Measurements from ENCODE around the gene TXNL4A. TPM values are rescaled to one million over a fixed set of nuclear protein-coding genes. Genes with fewer than 3 reads are reported as not detected.
A peak's percentile ranks its signal among the peaks of the same experiment; 100 is the strongest.

Gene TXNL4A
- total and polyA plus RNA-seq, 7 experiments from 2014 or later, result 56.9 to 205 (median 72.6) TPM

DNA sequence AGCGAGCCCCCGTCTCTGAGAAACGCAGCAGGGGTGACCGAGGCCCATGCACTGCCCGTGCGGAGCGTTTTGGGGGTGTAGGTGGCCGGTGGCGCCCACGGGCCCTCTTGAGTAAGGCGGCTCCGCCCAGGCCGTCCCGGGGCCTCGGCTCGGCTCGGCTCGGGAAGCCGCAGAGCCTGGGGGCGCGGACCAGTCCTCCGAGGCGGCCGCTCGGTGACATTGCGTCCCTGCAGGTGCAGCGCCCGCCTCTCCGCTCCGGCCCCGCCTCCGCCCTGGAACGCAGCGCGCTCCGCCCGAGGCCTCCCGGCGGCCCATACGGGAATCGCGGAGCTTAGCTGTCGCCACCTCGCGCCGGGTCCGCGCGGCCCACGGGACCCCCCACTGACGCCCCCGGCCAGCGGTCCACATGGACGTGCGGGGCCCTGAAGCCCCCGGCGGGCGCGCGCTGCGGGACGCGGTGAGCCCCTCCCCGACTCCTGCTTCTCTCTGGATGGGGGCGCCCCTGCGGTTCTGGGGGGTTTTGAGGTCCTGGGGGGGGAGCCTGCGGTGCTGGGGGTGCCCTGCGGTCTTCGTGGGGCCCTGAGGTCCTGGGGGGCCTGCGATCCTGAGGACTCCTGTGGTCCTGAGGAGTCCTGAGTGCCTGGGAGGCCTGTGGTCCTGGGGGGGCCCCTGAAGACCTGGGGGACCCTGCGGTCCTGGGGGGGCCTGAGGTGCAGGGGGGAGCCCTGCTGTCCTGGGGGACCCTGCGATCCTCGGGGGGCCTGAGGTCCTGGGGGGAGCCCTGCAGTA is 23.8 kb downstream of the TXNL4A start, which contains the start of gene HSBP1L1:
TSS of gene HSBP1L1 (plus strand) at position 314 of the 789 bp plus-strand sequence. CDS start at position 407, 93 bp downstream.
- H3K9me3 Mint-ChIP-seq, result no peaks in the 10 kb centered on the region
- POLR2A ChIA-PET, result interaction anchor here (0.9 to 3.6 kb wide), 4 partner anchors 11 to 24 kb away, joined by 3 to 19 read pairs (median 6); partner anchors contain the start of genes SLC66A2 and TXNL4A
- H3K4me3 Mint-ChIP-seq, result peak within 1 kb of the TSS; percentile 81 to 93 (median 90)
- CTCF ChIA-PET, result no interaction called here
- H3K4me1 Mint-ChIP-seq, result peaks cover 9 to 47% (median 20%) of the 10 kb centered on the region in 7 donors
- intact Hi-C loops (cut with micrococcal nuclease), result loop anchor here (1.0 to 10.0 kb wide), 7 partner anchors 13 to 572 kb away; partner anchors contain the start of genes SLC66A2 (in 2 of the 2), TXNL4A (in 2 of the 2), CTDP1 (in 1 of the 2) and KCNG2 (in 1 of the 2)
- H3K27me3 Mint-ChIP-seq, result no peaks in the 10 kb centered on the region
- Histone ChIP-seq H3K9me3 (ENCODE audit: control insufficient read depth in 2 of 3, low read length in 3 of 3) (no peaks in the 10 kb centered on the region), H3K4me3 (ENCODE audit: low read length) (peak within 1 kb of the TSS; percentile 22), H3K27ac (ENCODE audit: low read depth, low read length) (peak within 1 kb of the TSS; percentile 89), H3K36me3 (ENCODE audit: control insufficient read depth in 2 of 3, insufficient read depth in 3 of 3, low read length in 3 of 3) (peaks cover 0 to 8% (median 5%) of the 10 kb centered on the region in 3 experiments), H3K4me1 (ENCODE audit: control insufficient read depth in 2 of 2, insufficient read depth in 2 of 2, low read length in 2 of 2) (peaks cover 14 to 19% of the 10 kb centered on the region in 2 donors), H3K27me3 (ENCODE audit: control insufficient read depth in 2 of 2, insufficient read depth in 2 of 2, low read length in 2 of 2) (no peaks in the 10 kb centered on the region)
- peak; percentile 60 to 75 (median 69) for DNase-seq
- peak; percentile 89 for ATAC-seq
- peaks cover 0 to 7% (median 3%) of the 10 kb centered on the region in 5 donors for H3K36me3 Mint-ChIP-seq
- H3K27ac Mint-ChIP-seq, result peak within 1 kb of the TSS; percentile 88 to 96 (median 94)

DNA sequence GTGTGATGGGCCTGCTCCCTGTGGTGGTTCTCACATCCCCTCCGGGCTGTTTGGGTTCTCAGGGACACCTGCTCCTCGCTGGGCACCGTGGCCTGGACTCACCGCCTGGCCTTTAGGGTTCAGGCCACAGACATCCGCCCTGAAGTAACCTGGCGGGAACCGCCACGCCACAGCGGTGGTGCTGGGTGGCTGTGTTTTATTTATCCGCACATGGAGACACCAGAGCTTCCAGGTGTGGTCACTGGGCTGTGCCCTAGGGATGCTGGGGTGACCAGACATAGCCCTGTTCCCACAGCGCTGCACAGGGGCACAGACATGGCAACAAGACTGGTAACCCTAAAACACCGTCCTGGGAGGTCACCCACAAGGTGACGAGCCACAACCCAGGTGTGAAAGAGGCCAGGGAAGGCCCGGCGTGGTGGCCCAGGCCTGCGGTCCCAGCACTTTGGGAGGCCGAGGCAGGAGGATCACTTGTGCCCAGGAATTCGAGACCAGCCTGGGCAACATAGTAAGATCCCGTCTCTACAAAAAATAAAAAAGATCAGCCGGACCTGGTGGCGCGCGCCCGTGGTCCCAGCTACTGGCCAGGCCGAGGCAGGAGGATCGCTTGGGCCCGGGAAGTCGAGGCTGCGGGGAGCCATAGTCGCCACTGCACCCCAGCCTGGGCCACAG is 24.6 kb downstream of the TXNL4A start:
- H3K36me3 Mint-ChIP-seq, result peaks cover 0 to 7% (median 3%) of the 10 kb centered on the region in 5 donors
- H3K4me1 Mint-ChIP-seq, result peaks cover 9 to 46% (median 20%) of the 10 kb centered on the region in 7 donors
- intact Hi-C loops (cut with micrococcal nuclease), result loop anchor here (1.0 to 10.0 kb wide), 6 partner anchors 12 to 571 kb away; partner anchors contain the start of genes SLC66A2 (in 2 of the 2), TXNL4A (in 2 of the 2), CTDP1 (in 1 of the 2) and KCNG2 (in 1 of the 2)
- POLR2A ChIA-PET, result interaction anchor here (0.9 to 3.6 kb wide), 3 partner anchors 11 to 24 kb away, joined by 3 to 19 read pairs (median 8); partner anchors contain the start of genes SLC66A2 and TXNL4A
- peaks cover 14 to 19% of the 10 kb centered on the region in 2 donors for H3K4me1 ChIP-seq (ENCODE audit: control insufficient read depth in 2 of 2, insufficient read depth in 2 of 2, low read length in 2 of 2)
- DNase-seq, result no peak
- H3K4me3 Mint-ChIP-seq, result peak overlapping the region; percentile 46 to 92 (median 69)
- CTCF ChIA-PET, result no interaction called here
- H3K27ac ChIP-seq (ENCODE audit: low read depth, low read length), result peak overlapping the region; percentile 89
- no peaks in the 10 kb centered on the region for H3K9me3 ChIP-seq (ENCODE audit: control insufficient read depth in 2 of 3, low read length in 3 of 3)
- H3K9me3 Mint-ChIP-seq, result no peaks in the 10 kb centered on the region
- no peak for ATAC-seq
- peaks cover 0 to 8% (median 5%) of the 10 kb centered on the region in 3 experiments for H3K36me3 ChIP-seq (ENCODE audit: control insufficient read depth in 2 of 3, insufficient read depth in 3 of 3, low read length in 3 of 3)
- peak overlapping the region; percentile 22 for H3K4me3 ChIP-seq (ENCODE audit: low read length)
- H3K27ac Mint-ChIP-seq, result peak overlapping the region in 7 of 9 donors; percentile 36 to 81 (median 67)
- no peaks in the 10 kb centered on the region for H3K27me3 Mint-ChIP-seq
- H3K27me3 ChIP-seq (ENCODE audit: control insufficient read depth in 2 of 2, insufficient read depth in 2 of 2, low read length in 2 of 2), result no peaks in the 10 kb centered on the region

DNA sequence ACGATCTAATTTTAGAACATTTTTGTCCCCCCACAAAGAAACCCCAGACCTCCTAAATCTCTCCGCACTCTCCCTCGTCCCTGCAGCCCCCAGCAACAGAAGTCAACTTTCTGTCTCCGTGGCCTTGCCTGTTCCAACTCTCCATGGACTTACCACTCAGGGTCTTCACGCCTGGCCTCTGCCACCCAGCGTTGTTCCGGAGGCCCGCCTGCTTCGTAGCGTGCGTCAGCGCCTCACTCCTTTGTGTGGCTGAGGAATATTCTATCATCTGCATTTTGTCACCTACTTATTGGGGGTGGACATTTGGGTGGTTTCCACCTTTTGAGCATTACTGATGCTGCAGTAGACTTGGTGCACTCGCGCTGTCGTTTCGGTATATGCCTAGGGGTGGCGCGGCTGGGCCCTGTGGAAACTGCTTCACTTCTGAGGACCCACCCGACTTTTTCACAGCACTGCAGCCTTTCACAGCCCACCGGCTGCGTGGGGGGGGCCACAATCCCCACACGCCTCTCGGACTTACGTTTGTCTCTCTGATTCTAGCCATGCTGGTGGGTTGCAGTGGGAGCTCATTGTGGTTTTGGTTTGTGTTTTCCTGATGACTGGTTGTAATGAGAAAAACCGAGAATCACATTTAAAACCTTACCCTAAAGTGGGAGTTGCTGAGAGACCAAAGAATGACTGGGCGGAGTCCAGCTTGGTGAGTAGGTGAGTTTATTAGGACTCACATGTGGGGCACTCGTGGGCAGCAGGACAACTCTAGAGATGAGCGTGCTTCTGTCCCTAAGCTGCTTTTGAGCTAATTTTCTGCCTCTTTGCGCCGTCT is 25.3 kb downstream of the TXNL4A start:
- Mint-ChIP-seq H3K4me1 (peaks cover 9 to 46% (median 20%) of the 10 kb centered on the region in 7 donors), H3K9me3 (no peaks in the 10 kb centered on the region), H3K36me3 (peaks cover 0 to 7% (median 3%) of the 10 kb centered on the region in 5 donors), H3K27me3 (no peaks in the 10 kb centered on the region), H3K4me3 (peak overlapping the region; percentile 28 to 89 (median 68)), H3K27ac (peak overlapping the region in 8 of 9 donors; percentile 9 to 85 (median 67))
- ATAC-seq, result peak; percentile 44
- no peak overlapping the region for H3K4me3 ChIP-seq (ENCODE audit: low read length)
- no peak overlapping the region for H3K27ac ChIP-seq (ENCODE audit: low read depth, low read length)
- POLR2A ChIA-PET, result interaction anchor here (1.0 kb wide), 1 partner anchor 11 kb away, joined by 8 read pairs; the partner anchor contains the start of gene SLC66A2
- DNase-seq, result no peak
- peaks cover 0 to 8% (median 4%) of the 10 kb centered on the region in 3 experiments for H3K36me3 ChIP-seq (ENCODE audit: control insufficient read depth in 2 of 3, insufficient read depth in 3 of 3, low read length in 3 of 3)
- H3K9me3 ChIP-seq (ENCODE audit: control insufficient read depth in 2 of 3, low read length in 3 of 3), result no peaks in the 10 kb centered on the region
- H3K4me1 ChIP-seq (ENCODE audit: control insufficient read depth in 2 of 2, insufficient read depth in 2 of 2, low read length in 2 of 2), result peaks cover 14 to 19% of the 10 kb centered on the region in 2 donors
- intact Hi-C loops (cut with micrococcal nuclease), result loop anchor here (5.0 to 10.0 kb wide), 2 partner anchors 168 to 571 kb away; partner anchors contain the start of gene KCNG2 (in 1 of the 2)
- CTCF ChIA-PET, result no interaction called here
- H3K27me3 ChIP-seq (ENCODE audit: control insufficient read depth in 2 of 2, insufficient read depth in 2 of 2, low read length in 2 of 2), result no peaks in the 10 kb centered on the region

DNA sequence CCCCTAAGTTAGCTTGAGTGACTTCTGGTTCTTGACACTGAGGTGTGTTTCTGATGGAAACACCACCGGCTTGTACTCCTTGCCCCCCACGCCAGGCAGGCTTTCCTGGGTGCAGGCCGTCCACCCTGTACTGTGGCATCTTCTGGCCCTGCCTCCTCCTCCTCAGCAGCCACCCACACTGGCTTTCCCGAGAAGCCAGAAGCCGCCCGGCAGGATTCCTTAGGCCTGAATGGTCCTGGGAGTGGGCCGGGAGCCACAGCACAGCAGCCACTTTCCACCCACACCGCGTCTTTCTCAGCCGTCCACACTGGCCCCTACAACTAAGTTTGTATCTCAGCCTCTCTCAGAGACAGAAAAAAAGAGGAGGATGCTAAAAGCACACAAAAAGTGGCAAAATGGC is 26.1 kb downstream of the TXNL4A start:
- CTCF ChIA-PET, result interaction anchor here (0.8 kb wide), 1 partner anchor 13 kb away, joined by 3 read pairs; no protein-coding TSS in a partner anchor

GRCh38 chr18:79961527-79962291 is 26.7 kb downstream of the TXNL4A start:
- H3K27me3 Mint-ChIP-seq, result no peaks in the 10 kb centered on the region
- ChIA-PET POLR2A (interaction anchor here (1.3 to 1.6 kb wide), 3 partner anchors 11 to 283 kb away, joined by 3 to 4 read pairs (median 4); partner anchors contain the start of gene SLC66A2), CTCF (interaction anchor here (0.8 kb wide), 1 partner anchor 12 kb away, joined by 3 read pairs; no protein-coding TSS in a partner anchor)
- H3K36me3 Mint-ChIP-seq, result no peaks in the 10 kb centered on the region
- H3K9me3 Mint-ChIP-seq, result no peaks in the 10 kb centered on the region
- H3K4me1 Mint-ChIP-seq, result peaks cover 5 to 38% (median 15%) of the 10 kb centered on the region in 7 donors
- peak overlapping the region in 1 of 10 donors; percentile 25 for H3K4me3 Mint-ChIP-seq
- no peak for DNase-seq
- intact Hi-C loops (cut with micrococcal nuclease), result loop anchor here (5.0 to 10.0 kb wide), 2 partner anchors 167 to 569 kb away; partner anchors contain the start of gene KCNG2 (in 1 of the 2)
- Histone ChIP-seq H3K27ac (ENCODE audit: low read depth, low read length) (no peak overlapping the region), H3K4me3 (ENCODE audit: low read length) (no peak overlapping the region), H3K36me3 (ENCODE audit: control insufficient read depth in 2 of 3, insufficient read depth in 3 of 3, low read length in 3 of 3) (no peaks in the 10 kb centered on the region), H3K27me3 (ENCODE audit: control insufficient read depth in 2 of 2, insufficient read depth in 2 of 2, low read length in 2 of 2) (no peaks in the 10 kb centered on the region), H3K4me1 (ENCODE audit: control insufficient read depth in 2 of 2, insufficient read depth in 2 of 2, low read length in 2 of 2) (peaks cover 14 to 19% of the 10 kb centered on the region in 2 donors), H3K9me3 (ENCODE audit: control insufficient read depth in 2 of 3, low read length in 3 of 3) (no peaks in the 10 kb centered on the region)
- no peak for ATAC-seq
- H3K27ac Mint-ChIP-seq, result peak overlapping the region in 6 of 9 donors; percentile 48 to 87 (median 68)

More for the DNA sequence above, 26.1 kb downstream of the TXNL4A start:
- peaks cover 14 to 19% of the 10 kb centered on the region in 2 donors for H3K4me1 ChIP-seq (ENCODE audit: control insufficient read depth in 2 of 2, insufficient read depth in 2 of 2, low read length in 2 of 2)
- no peak overlapping the region for H3K27ac ChIP-seq (ENCODE audit: low read depth, low read length)
- intact Hi-C loops (cut with micrococcal nuclease), result loop anchor here (5.0 to 10.0 kb wide), 2 partner anchors 168 to 570 kb away; partner anchors contain the start of gene KCNG2 (in 1 of the 2)
- peaks cover 0 to 1% (median 0%) of the 10 kb centered on the region in 3 experiments for H3K36me3 ChIP-seq (ENCODE audit: control insufficient read depth in 2 of 3, insufficient read depth in 3 of 3, low read length in 3 of 3)
- POLR2A ChIA-PET, result interaction anchor here (1.0 to 1.6 kb wide), 3 partner anchors 10 to 25 kb away, joined by 3 to 8 read pairs (median 4); partner anchors contain the start of gene SLC66A2
- peaks cover 0 to 4% (median 2%) of the 10 kb centered on the region in 5 donors for H3K36me3 Mint-ChIP-seq
- H3K9me3 ChIP-seq (ENCODE audit: control insufficient read depth in 2 of 3, low read length in 3 of 3), result no peaks in the 10 kb centered on the region
- peak overlapping the region in 6 of 9 donors; percentile 52 to 81 (median 68) for H3K27ac Mint-ChIP-seq
- H3K4me3 ChIP-seq (ENCODE audit: low read length), result no peak overlapping the region
- no peaks in the 10 kb centered on the region for H3K9me3 Mint-ChIP-seq
- H3K27me3 Mint-ChIP-seq, result no peaks in the 10 kb centered on the region
- H3K4me1 Mint-ChIP-seq, result peaks cover 9 to 42% (median 20%) of the 10 kb centered on the region in 7 donors
- H3K4me3 Mint-ChIP-seq, result peak overlapping the region in 3 of 10 donors; percentile 33 to 88 (median 59)
- DNase-seq (no peak), ATAC-seq (no peak)
- H3K27me3 ChIP-seq (ENCODE audit: control insufficient read depth in 2 of 2, insufficient read depth in 2 of 2, low read length in 2 of 2), result no peaks in the 10 kb centered on the region

Data from naive thymus-derived CD4-positive, alpha-beta T cell (primary cell).